Spleen (tissue), 7 donors: Measurements from ENCODE around the gene SCYL1.

Experiments
- CTCF ChIP-seq, 11 experiments: fragments of 200-600 bp in 7 of 11; fragments of 450-650 bp in 4 of 11; sonication (generic) in 4 of 11; IDR thresholded peaks in 8 of 11; conservative IDR thresholded peaks in 3 of 11; 1 replicate in 7 of 11; 2 replicates in 4 of 11; pipeline versions ENCODE4 v1.4.0 to v1.8.0; 2016 to 2021; ENCODE audit warnings: antibody characterized with exemption in 11 of 11, inconsistent platforms in 4 of 11, mild to moderate bottlenecking in 1 of 11
- POLR2A ChIP-seq, 3 donors: fragments of 450-650 bp; IDR thresholded peaks; one replicate each; pipeline ENCODE4 v1.5.1; 2017; ENCODE audit warnings: antibody characterized with exemption in 3 of 3, mild to moderate bottlenecking in 1 of 3
- donor health status: DM: no; HTN: no; CAD: no; lungs with moderate emphysema.
- donor health status: DM: no; HTN: no; CAD: no.
- donor health status: DM: no; HTN: no; CAD: no.

- TF ChIP-seq CTCF (IDR thresholded peaks at IDR 0.05 in 8 of 11, conservative IDR thresholded peaks at IDR 0.05 in 3 of 11) (no peak), POLR2A (IDR thresholded peaks at IDR 0.05) (no peak)
Measured at GRCh38 chr11:65579291-65579690, 54.4 kb downstream of the SCYL1 start.
